GM18519 (cell line): Measurements from ENCODE around the gene TMEM109.

Source experiments
- ATAC-seq: cut with Tn5 transposase; IDR thresholded peaks from one replicate; pipeline ENCODE4 v1.9.1; 2021; ENCODE audit warnings: mild to moderate bottlenecking, moderate library complexity; ENCODE audit not compliant: unreplicated experiment, low FRiP score

TMEM109 gene

GRCh38 chr11:60924906-60925853 lies 11.2 kb downstream of the TMEM109 start:
- no peak for ATAC-seq

GRCh38 chr11:60925868-60926267 lies 11.9 kb downstream of the TMEM109 start:
- ATAC-seq = no peak

GRCh38 chr11:60926500-60926899 lies 12.5 kb downstream of the TMEM109 start:
- ATAC-seq = no peak

GRCh38 chr11:60927061-60927592 lies 13.2 kb downstream of the TMEM109 start:
- ATAC-seq = no peak

- ATAC-seq = no peak
These were observed 13.6 kb downstream of the TMEM109 start for GRCh38 chr11:60927600-60927999.

- no peak for ATAC-seq
These were observed 14.6 kb downstream of the TMEM109 start for GRCh38 chr11:60928563-60929001.

GRCh38 chr11:60929764-60930163 lies 15.8 kb downstream of the TMEM109 start:
- ATAC-seq = no peak

- ATAC-seq = no peak
These were observed 16.4 kb downstream of the TMEM109 start for GRCh38 chr11:60930394-60930793.

- no peak for ATAC-seq
These were observed 18.0 kb downstream of the TMEM109 start for GRCh38 chr11:60931917-60932316.

GRCh38 chr11:60932605-60933356 lies 18.8 kb downstream of the TMEM109 start:
- no peak for ATAC-seq

GRCh38 chr11:60933416-60934123 lies 19.6 kb downstream of the TMEM109 start:
- no peak for ATAC-seq

GRCh38 chr11:60934124-60934789 lies 20.3 kb downstream of the TMEM109 start:
- no peak for ATAC-seq

GRCh38 chr11:60934790-60935605 lies 21.0 kb downstream of the TMEM109 start:
- no peak for ATAC-seq

GRCh38 chr11:60935676-60936442 lies 21.9 kb downstream of the TMEM109 start:
- ATAC-seq = no peak

- no peak for ATAC-seq
These were observed 22.6 kb downstream of the TMEM109 start for GRCh38 chr11:60936467-60937143.

GRCh38 chr11:60937144-60937527 lies 23.2 kb downstream of the TMEM109 start:
- ATAC-seq = no peak

GRCh38 chr11:60937811-60938210 lies 23.9 kb downstream of the TMEM109 start:
- ATAC-seq = no peak

- no peak for ATAC-seq
These were observed 24.5 kb downstream of the TMEM109 start for GRCh38 chr11:60938500-60938899.
